LNCaP clone FGC (cell line): ENCODE data around the gene ATXN1.

ENCODE experiments used
- DNase-seq: peaks from one replicate; pipeline ENCODE4 v3.0.0-alpha.2; 2011; ENCODE audit warnings: low read depth
- H3K4me3 ChIP-seq: 2 replicates; pipeline ENCODE4 v1.5.1; 2011; ENCODE audit warnings: mild to moderate bottlenecking, low read depth, low read length, control low read depth
- CTCF ChIP-seq: IDR thresholded peaks from 2 replicates; pipeline ENCODE4 v1.5.1; 2012; ENCODE audit warnings: mild to moderate bottlenecking; ENCODE audit not compliant: control insufficient read depth, insufficient read depth; ENCODE audit errors: extremely low read depth

The ATXN1 gene

GRCh38 chr6:16446273-16446672 is 315.0 kb downstream of the ATXN1 start:
- no peak overlapping the region for H3K4me3 ChIP-seq
- DNase-seq = no peak
- no peak for TF ChIP-seq CTCF

- no peak overlapping the region for H3K4me3 ChIP-seq
- no peak for DNase-seq
- no peak for TF ChIP-seq CTCF
Observed at GRCh38 chr6:16442031-16442430, 319.2 kb downstream of the ATXN1 start.

- TF ChIP-seq CTCF = no peak
- no peak overlapping the region for H3K4me3 ChIP-seq
- DNase-seq = no peak
Observed at GRCh38 chr6:16441262-16441661, 320.0 kb downstream of the ATXN1 start.

- no peak for TF ChIP-seq CTCF
- no peak for DNase-seq
- no peak overlapping the region for H3K4me3 ChIP-seq
Observed at GRCh38 chr6:16440636-16441212, 320.5 kb downstream of the ATXN1 start.

GRCh38 chr6:16438718-16439591 is 322.3 kb downstream of the ATXN1 start:
- H3K4me3 ChIP-seq = no peak overlapping the region
- no peak for DNase-seq
- no peak for TF ChIP-seq CTCF

- TF ChIP-seq CTCF = no peak
- H3K4me3 ChIP-seq = no peak overlapping the region
- DNase-seq = no peak
Observed at GRCh38 chr6:16437984-16438383, 323.3 kb downstream of the ATXN1 start.
